ENCODE data around the gene SUSD6.
"Not testable (repeated sequence)": the region's sequence is repeated elsewhere in the genome, so short reads cannot be mapped to it uniquely, and the experiment has no call there.

Gene SUSD6

DNA sequence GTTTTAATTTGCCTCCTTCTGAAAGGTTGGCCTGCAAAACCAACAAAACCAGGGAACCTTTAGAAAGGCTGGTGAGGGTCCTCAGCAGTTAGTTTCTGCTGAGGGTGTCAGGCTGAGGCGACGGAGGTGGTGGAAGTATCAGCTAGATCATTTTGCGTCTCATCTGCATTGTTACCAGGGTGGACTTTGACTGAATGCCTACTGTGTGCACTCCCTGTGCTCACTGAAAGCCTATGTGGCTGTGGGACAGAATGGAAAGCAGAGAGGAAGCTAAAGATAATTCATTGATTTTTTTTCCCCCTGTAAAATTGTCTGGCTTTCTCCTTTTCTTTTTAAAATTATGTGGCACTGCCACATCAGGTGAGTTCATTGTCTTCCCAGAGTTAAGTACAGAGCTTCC lies 87.2 kb downstream of the SUSD6 start:
- no peak for DNase-seq

DNA sequence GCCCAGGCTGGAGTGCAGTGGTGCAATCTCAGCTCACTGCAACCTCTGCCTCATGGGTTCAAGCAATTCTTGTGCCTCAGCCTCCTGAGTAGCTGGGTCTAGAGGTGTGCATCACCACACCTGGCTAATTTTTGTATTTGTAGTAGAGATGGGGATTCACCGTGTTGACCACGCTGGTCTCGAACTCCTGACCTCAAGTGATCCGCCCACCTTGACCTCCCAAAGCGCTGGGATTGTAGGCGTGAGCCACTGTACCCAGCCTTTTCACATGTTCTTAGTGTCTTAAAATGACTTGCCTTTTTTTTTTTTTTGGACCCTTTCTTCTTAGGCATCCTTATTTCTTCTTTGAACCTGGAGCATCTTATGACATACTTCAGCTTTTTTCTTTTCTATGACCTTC lies 87.8 kb downstream of the SUSD6 start:
- not testable (repeated sequence) for DNase-seq

DNA sequence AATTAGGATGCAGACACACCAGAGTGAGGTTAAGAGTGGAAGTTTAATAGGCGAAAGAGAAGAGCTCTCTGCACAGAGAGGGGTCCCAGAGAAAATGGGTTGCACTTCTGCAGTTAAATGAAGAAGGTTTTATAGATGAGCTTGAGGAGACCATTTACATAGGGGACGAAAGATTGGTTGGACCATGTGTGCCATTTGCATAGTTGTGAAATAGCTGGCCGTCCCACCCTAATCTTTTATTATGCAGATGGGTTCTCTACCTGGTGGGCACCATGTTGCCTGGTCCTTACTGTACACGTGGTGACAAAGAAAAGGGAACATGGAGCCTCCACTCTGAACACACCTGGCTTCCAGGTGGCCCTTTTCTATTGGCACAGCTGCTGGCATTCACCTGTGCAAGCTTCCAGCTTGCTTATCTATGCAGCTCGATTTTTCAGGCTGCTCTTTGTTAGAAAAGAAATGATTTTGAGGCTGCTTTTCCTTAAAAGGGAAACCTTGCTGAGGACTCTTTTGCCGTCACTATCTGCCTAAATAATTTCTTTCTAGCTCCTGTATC lies 88.4 kb downstream of the SUSD6 start:
- no peak for DNase-seq

DNA sequence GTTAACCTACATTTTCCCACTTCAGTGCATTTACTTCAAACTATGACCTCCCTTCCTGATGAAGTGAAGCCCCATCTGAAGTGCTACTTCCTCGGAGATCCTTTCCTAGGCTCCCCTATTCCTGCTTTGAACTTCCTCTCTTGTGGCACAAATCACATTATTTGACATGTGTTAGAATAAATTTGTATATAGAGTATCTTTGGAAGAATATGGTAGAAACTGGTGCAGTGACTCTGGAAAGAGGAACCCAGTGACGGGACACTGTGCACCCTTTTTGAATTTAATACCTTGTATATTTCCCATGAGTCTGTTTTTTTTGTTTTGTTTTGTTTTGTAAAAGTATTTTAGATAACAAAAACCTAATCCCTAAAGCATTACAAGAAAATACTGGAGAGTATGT lies 89.2 kb downstream of the SUSD6 start:
- no peak for DNase-seq

DNA sequence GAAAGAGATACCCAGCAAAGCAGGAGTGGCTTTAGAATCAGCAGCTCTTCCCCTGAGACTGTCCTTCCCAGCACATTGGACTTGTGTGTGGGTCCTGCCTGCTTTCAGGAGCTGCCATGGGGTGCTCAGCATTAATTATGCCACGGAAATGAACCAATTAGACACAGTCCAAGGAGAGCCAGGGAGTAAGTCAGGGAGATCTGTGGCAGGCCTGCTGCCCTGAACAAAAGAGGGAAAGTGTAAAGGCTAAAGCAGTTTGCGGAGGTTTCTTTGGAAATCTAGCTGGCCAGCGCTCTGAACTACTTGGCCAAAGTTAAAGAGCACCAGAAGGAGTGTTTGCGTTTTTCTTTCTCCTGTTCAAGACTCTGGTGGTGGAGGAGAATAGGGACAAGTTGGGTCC lies 89.9 kb downstream of the SUSD6 start:
- no peak for DNase-seq

DNA sequence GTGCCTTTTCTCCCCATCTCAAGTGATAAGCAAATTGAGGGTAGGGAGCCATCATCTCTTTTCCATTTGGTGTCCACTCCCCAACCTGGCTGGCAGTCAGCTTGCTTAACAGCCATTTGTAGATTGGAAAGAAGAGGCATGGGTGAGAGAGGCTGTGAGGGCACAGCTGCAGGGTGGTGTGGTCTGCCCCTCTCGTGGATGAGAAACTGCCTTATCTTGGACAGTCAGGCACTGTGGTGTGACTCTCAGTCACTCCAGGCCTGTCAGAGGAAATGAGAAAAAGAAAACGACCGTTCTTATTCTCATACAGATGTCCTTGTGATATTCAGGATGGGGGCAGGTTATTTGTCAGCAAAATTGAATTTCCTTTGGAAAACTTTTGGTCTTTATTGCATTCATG lies 90.5 kb downstream of the SUSD6 start:
- no peak for DNase-seq

DNA sequence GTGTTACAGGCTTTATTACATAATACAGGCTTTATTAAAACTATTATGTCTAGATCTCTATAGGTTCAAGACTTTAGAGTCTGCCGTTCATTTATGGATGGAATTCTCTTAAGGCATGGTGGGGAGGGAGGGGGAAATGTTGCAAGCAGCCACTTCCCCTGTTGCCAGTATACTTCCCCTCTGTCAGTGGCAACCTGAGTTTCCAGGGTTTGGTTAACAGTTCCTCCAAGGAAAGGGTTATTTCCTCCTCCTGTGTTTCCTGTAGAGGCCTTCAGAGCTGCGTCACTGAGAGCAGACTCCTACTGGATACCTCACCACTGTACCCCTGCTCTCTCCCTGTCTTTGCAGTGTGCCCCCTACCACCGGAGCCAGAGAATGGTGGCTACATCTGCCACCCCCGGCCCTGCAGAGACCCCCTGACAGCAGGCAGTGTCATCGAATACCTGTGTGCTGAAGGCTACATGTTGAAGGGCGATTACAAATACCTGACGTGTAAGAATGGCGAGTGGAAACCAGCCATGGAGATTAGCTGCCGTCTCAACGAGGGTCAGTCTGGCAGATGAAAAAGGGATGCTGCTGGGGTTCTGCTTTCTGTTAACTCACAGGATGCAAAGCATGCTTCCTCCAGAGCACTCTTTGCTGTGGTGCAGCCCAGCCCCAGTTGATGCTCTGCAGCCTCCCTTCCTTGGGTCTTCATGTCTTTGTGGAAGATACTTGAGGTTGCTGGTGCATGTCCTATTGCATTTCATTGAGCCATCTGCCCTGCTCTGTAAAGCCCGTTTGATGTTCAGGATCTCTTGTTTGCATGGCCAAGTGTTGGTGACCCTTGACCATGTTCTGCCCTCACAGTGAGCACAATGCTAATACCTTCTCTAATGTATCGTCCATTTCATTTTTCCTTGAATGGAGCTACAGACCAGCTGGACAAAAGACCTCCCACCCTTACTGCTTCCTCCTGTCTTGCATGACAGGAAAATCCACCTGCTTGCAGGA lies 91.9 kb downstream of the SUSD6 start:
- no peak for DNase-seq

DNA sequence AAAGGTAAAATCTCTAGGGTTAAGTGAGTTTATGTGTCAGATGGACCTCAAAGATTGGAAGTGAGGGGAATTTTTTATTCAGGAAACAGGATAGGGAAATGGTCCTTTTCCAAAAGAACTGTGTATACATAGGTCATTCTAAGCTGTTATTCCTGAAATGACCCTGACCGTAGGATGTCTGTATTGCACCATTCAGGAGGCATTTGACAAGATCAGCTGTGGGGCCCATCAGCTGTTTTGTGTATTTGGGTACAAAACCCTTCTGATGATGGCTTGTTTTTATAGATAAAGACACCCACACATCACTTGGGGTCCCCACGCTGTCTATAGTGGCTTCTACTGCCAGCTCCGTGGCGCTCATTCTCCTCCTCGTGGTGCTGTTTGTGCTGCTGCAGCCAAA lies 92.9 kb downstream of the SUSD6 start:
- no peak for DNase-seq

DNA sequence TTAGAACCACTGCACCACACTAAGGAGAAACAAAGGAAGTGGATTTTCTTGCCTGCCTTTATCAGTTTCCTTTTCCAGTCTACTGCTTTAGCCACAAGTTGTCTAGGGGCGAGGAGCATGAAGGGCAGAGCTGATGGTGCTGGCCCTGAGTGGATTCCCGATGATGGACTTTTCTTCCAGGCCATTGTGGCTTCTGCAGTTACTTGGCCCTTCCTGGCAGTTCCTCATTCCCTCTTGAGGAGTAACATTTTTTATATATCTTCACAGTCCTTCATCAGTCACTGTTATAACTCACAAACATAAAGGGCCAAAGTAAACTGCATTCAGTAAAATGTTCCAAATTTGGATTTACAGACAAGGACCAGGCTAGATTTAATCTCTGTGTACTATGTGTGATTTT lies 94.3 kb downstream of the SUSD6 start:
- no peak for DNase-seq

DNA sequence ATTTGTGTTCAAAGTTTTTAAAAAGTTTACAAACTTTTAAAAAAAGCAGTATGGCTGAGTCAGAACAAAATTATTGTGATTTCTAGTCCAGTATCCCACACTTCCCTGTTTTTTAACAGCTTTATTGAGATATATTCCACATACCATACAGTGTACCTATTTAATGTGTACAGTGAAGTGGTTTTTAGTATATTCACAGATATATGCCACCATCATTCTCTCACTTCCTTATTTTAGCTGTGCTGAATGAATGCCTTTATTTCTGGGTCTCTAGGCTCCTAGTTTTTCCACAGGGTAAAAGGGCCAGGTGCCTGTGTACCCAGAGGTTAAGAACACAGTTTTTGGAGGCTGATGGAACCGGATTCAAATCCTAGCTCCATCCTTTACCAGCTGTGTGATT lies 96.7 kb downstream of the SUSD6 start:
- DNase-seq = no peak

DNA sequence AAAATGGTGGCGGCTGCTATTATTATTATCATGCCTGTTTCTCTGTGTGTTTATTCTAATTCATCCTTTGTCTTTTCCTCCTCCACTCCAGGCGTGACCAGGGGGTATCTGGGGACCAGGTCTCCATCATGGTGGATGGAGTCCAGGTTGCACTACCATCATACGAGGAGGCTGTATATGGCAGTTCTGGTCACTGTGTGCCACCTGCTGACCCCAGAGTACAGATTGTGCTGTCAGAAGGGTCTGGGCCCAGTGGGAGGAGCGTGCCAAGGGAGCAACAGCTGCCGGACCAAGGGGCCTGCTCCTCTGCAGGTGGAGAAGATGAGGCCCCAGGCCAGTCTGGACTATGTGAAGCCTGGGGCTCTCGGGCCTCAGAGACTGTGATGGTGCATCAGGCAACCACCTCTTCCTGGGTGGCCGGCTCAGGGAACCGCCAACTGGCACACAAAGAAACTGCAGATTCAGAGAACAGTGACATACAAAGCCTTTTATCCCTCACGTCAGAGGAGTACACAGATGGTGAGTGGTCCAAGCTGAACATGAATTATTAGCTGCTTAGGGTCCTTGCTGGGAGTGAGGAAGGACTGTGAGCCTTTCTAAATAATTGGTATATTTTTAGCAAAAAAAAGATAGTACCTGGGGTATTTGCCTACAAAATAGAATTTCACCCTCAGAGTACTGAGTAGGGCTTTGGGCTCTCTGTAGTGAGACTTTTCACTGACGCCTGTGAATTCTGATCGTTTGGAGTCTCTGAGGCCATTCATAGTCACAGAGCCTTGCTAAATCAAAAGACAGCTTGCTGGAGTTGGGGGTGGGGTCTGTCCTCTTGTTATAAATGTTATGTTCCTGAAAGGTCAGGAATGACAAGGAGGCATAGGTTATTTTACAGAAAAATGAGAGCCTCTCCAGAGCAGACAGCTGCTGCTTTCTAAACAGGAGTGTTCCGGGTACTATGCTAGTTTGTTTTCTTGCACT lies 97.5 kb downstream of the SUSD6 start:
- peak; percentile 42 for DNase-seq

DNA sequence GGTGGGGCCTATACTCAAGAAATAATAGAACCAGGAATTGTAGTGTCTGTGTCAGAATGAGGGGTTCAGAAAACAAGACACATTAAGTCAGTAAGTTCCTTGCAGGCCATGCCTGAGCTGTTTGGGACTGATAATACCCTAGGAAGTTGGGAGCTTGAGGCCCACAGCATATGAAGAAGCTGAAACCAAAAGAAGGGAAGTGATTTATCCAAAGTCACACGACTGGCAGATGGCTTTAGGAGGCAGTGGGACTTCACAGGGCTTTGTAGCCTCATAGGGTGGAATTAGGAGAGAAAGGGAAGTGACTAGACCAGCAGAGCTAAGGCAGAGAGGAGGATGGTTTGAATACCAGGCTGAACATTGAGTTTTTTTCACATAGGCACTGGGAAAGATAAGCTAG lies 99.0 kb downstream of the SUSD6 start:
- DNase-seq = no peak

DNA sequence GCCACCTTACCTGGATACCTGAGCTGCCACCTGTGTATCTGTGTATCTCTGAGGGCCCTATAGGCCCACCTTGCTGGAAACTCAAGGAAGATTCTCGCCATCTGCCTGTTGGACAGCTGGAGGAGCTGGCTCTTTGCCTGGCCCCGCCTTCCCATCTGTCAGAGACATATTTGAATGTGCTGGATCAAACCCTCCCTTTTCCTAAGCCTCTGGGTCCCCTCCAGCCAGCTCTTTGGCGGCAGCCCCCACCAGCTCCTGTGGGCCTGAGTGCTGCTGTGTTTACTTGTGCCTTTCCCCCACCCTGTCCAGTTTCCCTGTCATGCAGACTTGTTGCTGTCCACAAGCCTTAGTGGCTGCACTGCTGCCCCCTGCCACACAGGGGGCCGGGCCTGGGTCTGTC lies 99.7 kb downstream of the SUSD6 start:
- no peak for DNase-seq

DNA sequence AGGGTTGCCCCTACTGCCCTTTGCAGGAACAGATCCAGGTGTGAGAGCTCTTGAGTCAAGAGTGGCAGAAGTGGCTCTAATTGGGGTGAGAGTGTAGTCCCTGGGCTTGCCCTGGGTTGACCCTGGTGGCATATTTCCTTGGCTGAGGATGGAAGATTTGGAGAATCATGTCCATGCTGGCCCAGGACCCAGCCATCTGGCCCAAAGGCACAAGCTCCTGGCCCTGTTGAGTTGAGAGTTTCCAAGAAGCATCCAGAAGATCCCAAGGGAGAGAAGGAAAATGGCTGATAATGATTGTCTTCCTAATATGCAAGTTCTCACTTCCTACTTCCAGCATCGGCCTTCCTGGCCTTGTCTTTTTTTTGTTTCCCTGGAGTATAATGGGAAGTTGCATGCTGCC lies 100.1 kb downstream of the SUSD6 start:
- no peak for DNase-seq

DNA sequence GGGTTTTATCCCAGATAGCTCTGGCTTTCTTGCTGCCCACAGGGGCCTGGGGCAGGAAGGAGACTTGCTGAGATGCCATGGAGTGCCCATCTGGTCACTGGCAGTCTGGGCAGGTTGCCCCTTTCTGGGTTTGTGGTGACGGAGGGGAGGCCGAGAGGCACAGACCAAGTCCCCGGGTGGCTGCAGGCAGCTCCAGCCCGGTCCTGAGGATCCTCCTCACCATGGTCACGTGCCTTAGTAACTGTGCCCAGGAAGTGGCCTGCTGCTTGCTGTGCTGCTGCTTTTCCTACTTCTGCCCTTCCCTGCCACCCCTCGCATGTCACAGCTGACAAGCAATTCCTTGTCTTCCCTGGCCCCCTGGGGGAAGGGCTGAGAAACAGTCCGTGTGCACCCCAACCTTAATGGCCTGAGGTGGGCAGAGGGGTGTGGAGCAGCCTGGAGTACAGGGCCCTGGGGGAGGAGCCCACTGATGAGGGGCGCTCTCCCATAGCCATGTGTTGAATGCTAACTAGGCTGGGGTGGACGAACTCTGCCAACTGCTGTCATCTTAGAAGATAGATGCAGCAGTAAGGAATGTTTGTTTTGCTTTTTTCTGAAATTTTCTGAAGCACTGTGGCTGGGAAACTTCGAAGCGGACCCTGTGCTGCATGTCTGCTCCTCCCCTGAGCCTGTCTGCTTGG lies 100.6 kb downstream of the SUSD6 start:
- no peak for DNase-seq

DNA sequence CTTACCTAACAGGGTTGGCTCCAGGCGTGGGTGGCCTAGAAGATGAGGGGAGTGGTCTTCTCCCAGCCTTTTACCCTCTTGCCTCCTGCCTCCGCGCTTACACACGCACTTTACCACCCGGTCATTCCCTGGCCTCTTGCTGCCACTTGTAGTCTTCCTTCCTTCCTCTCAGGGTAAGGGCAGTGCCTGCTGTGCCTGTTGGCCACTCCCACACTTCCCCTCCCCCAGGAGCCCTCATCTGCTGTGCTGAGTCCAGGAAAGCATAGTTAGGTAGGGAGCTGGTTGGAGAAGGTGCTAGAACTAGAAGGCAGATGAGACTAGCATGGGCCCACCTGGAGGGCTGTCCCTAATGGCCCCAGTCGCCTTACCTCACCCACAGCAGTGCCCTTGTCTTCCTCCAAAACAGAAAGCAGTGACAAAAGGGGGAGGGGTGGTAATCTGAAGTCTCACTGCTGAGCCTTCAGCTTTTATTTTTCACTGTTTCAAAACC lies 101.2 kb downstream of the SUSD6 start:
- peak; percentile 28 for DNase-seq

DNA sequence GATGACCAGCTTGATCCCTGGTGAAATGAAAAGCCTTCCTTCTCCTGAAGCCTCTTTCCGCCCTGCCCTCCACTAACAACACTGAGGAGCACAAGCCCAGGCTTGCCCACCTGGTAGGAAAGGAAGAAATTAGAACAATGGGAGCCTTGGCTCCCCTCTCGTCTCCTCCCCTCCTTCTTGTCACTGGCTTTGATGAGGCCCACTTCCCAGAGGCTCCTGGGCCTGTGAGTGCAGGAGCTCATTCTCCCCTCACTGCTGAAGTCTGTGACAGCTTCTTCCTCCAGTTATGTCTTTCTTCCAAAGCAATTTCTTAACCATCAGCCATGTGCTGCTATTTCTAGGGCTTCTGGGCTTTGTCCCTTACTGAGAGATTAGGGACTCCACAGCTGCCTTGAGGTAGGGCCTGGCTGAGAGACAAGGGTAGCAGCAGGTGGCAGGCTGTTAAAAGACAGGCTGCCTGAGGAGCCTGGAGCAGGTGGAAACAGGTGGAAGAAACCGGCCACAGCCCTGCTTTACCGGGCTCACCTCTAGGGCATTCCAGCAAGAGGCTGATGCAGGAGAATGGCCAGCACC lies 101.9 kb downstream of the SUSD6 start:
- DNase-seq = no peak

DNA sequence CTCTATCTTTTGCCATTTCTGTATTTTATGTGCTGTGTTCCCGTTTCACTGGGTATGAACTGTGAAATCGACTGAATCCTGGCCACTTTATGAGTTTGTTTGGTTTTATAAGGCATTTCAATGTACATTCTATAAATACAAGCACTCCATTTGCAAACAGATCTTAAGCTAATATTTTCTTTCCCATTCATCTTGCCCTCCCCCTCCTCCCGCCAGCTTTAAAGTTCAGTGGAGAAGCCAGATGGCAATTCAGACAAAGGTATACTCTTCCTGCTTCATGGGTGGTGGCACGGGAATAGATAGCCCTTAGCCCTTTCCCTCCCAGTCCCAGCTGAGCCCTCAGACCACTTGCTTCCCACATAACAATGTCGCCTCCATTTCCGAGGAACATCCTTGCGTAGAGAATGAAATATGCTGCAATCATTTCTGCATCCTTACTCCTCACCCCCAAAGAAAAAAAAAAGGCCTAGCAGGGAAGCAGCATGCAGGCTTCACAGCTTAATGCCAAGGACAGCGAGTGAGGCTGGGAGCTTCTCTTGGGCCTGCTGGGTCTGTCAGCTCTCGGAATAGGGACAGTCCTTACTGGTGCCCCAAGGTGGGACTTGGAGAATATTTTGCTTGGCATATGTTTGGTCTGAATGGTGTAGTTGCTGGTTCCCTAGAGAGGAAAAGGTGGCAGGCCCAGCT lies 102.7 kb downstream of the SUSD6 start:
- DNase-seq = no peak

DNA sequence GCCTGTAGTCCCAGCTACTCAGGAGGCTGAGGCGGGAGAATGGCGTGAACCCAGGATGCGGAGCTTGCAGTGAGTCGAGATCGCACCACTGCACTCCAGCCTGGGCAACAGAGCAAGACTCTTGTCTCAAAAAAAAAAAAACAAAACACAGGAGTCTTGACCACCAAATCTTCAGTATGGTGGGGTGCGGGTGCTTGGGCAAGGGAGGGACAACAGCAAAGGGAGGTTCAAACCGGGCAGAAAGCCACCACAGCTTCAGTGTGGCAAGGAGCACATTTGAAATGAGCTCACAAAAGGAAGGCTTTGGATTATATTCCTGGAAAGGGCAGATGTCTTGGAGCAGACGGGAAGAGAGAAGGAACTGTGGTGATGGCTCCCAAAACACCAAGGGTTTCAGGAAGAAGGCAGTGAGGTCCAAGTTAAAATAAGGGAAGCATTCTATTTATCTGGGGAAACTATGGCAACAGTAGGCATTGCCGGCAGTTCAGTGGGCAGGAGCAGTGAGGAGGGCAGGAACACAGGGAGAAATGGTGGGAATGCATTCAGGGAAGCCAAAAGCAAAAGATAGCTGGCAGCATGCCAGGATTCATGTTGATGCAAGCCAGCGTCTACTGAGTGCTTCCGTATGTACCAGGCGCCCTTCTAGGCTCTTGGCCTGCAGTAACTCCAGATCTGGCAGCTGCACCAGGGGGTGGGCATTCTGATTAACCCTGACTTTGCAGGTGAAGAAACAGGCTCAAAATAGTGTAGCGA lies 104.5 kb downstream of the SUSD6 start:
- DNase-seq = no peak

DNA sequence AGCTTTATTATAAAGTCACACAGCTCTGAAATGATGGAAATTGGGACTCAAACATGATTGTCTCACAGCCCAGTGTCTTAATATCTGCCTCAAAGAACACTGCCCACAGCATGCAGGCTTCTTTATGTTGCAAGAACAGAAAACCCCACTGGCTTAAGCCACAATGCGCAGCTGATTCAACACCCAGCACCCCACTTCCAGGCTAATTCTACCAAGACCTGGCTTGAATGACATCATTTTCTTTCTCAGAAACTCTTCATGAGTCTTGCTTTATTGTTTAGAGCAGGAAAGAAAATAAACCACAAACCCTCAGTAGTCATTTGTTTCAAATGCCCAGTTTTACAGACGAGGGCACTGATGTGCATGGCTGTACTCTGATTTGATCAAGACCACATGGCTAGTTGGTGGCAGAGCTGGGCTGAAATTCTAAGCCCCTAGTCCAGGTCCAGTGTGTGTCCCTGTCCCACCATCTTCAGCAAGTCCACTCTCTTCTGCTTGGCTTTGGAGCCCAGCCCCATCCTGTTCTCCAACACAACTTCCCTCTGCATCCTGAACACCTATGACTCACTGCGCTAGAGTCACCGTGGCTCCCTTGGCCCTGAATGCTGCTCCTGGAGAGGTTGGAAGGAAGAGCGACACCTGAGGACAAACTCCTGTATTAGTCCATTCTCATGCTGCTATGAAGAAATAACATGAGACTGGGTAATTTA lies 105.2 kb downstream of the SUSD6 start:
- peak; percentile 33 for DNase-seq
